Neural crest cell (in vitro differentiated cells): ENCODE data around the gene USP7. TPM values are rescaled to one million over a fixed set of nuclear protein-coding genes. Genes with fewer than 3 reads are reported as not detected.
A peak's percentile ranks its signal among the peaks of the same experiment; 100 is the strongest.

Experiments
- DNase-seq: peaks from one replicate; pipeline ENCODE4 v3.0.0; 2021; ENCODE audit warnings: low read depth, mixed read lengths, low spot score
- H3K27ac Mint-ChIP-seq: one replicate; pipeline ENCODE4 v1.8.0; 2021; ENCODE audit warnings: mild to moderate bottlenecking, mixed read lengths; ENCODE audit not compliant: unreplicated experiment
- H3K27me3 Mint-ChIP-seq: 2 replicates; pipeline ENCODE4 v1.8.0; 2021; ENCODE audit warnings: low read depth, mild to moderate bottlenecking, mixed read lengths
- H3K36me3 Mint-ChIP-seq: 2 replicates; pipeline ENCODE4 v1.8.0; 2021; ENCODE audit warnings: low read depth, mild to moderate bottlenecking, mixed read lengths
- H3K4me1 Mint-ChIP-seq: 2 replicates; pipeline ENCODE4 v1.8.0; 2021; ENCODE audit warnings: mixed read lengths
- H3K4me3 Mint-ChIP-seq: one replicate; pipeline ENCODE4 v1.8.0; 2021; ENCODE audit warnings: mild to moderate bottlenecking, mixed read lengths
- H3K9me3 Mint-ChIP-seq: 2 replicates; pipeline ENCODE4 v1.8.0; 2021; ENCODE audit warnings: mixed read lengths
- total RNA-seq: library from RNA; stranded (reverse); gene quantifications from 2 replicates; pipeline ENCODE4 v1.2.1, GENCODE V29; 2021
- TF ChIP-seq, protein P1 (sequence below): fragments of 200-600 bp; sonication (generic); conservative IDR thresholded peaks from 2 replicates; pipeline ENCODE4 v1.5.0; 2021; ENCODE audit warnings: antibody characterized with exemption, mild to moderate bottlenecking

The USP7 gene
- total RNA-seq, 1 donor from 2014 or later = 162 TPM

DNA sequence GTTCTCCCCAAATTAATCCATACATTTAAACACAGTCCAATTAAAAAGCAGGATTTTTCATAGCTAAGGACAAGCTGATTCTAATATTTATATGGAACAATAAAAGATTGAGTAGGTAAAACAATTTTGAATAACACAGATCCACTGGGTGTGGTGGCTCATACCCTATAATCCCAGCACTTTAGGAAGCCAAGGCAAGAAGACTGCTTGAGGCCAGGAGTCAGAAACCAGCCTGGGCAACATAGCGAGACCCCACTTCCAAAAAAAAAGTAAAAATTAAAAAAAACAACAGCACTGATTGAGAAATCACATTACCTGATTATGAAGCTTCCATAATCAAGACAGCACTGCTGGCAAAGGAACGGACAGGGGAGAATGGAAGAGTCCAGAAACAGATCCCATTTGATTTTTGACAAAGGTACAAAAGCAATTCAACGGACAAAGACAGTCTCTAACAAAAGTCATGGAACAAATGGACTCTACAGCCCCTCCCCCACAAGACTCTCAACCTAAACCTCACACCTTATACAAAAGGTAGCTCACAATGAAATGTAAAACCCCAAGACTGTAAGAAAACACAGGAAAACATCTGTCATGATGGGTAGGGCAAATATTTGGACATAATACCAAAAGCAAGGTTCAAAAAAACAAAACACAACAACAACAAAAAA is 17.9 kb downstream of the USP7 start:
- Mint-ChIP-seq H3K4me3 (no peak overlapping the region), H3K9me3 (no peaks in the 10 kb centered on the region), H3K36me3 (no peaks in the 10 kb centered on the region), H3K27ac (peak overlapping the region; percentile 17), H3K27me3 (no peaks in the 10 kb centered on the region), H3K4me1 (peaks cover 81% of the 10 kb centered on the region)
- DNase-seq = no peak
- TF ChIP-seq, protein P1, sequence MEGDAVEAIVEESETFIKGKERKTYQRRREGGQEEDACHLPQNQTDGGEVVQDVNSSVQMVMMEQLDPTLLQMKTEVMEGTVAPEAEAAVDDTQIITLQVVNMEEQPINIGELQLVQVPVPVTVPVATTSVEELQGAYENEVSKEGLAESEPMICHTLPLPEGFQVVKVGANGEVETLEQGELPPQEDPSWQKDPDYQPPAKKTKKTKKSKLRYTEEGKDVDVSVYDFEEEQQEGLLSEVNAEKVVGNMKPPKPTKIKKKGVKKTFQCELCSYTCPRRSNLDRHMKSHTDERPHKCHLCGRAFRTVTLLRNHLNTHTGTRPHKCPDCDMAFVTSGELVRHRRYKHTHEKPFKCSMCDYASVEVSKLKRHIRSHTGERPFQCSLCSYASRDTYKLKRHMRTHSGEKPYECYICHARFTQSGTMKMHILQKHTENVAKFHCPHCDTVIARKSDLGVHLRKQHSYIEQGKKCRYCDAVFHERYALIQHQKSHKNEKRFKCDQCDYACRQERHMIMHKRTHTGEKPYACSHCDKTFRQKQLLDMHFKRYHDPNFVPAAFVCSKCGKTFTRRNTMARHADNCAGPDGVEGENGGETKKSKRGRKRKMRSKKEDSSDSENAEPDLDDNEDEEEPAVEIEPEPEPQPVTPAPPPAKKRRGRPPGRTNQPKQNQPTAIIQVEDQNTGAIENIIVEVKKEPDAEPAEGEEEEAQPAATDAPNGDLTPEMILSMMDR = no peak

DNA sequence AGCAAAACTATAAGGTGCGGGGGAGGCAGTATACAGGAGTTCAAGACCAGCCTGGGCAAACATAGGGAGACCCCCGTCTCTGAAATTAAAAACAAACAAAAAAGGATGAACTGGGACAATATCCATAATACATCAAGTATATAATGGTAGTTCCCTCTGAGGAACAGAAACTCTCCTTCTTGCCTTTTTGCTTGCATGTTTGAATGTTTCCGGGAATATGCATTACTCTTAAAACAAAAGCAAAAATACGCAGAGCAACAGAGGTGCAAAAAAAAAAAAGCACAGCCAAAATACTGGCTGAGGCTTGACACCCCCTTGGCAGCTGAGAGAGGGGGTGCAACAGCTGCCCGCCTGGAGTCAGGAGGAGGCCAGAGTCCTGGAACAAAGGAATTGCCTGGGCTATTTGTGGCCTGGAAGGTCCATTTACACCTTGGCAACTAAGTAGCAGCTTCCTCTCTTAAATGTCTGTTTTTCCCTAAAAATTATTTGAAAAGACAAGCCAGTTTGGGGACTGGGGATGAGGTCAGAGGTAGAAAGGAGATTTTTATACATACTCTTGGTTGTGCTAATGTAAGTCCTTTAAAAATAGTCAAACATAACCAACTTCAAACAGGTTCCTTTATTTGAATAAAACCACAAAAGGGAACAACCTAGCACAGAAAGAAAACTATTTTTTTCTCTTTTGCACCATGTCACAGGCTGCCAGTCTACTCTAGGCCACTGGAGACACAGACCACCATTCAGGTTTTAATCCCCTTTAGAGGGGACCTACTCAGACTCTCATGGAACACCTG is 19.5 kb downstream of the USP7 start:
- Mint-ChIP-seq H3K36me3 (no peaks in the 10 kb centered on the region), H3K4me1 (peaks cover 78% of the 10 kb centered on the region), H3K27me3 (no peaks in the 10 kb centered on the region), H3K9me3 (no peaks in the 10 kb centered on the region), H3K27ac (peak overlapping the region; percentile 27), H3K4me3 (no peak overlapping the region)
- TF ChIP-seq, protein P1 = no peak
- no peak for DNase-seq

DNA sequence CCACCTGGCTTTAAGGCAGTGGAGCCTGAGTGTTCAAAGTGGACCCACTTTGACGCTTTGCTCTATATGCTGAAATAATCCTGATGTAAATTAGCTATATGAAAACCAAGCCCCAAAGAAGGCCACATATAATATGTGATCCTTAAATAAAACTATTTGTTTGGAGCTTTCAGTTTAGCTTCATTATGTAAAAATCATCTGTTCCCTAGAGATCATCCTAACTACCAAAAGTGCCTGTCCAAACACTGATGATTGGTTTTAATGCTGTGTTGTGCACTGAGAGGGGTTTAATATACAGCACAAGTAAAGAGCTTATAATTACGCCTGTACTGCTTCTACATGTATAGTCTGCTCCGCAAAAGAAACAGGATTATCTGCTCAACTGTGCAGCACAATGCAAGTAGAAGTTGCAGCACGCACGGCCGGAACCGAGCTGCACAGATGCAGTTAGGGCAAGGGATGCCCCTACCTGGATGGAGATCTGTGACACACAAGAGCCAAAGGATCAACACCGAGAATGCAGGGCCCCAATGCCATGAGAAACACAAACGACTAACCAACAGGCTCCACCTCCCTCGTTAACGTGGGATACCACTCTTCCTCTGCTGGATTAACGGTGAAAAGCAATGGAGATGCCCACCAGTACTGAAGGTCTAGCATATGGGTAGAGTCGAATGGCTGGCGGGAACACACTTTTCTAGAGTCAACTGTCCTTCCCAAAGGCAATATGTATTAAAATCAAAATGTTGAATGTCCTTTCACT is 20.5 kb downstream of the USP7 start:
- no peak overlapping the region for H3K4me3 Mint-ChIP-seq
- H3K4me1 Mint-ChIP-seq = peaks cover 75% of the 10 kb centered on the region

DNA sequence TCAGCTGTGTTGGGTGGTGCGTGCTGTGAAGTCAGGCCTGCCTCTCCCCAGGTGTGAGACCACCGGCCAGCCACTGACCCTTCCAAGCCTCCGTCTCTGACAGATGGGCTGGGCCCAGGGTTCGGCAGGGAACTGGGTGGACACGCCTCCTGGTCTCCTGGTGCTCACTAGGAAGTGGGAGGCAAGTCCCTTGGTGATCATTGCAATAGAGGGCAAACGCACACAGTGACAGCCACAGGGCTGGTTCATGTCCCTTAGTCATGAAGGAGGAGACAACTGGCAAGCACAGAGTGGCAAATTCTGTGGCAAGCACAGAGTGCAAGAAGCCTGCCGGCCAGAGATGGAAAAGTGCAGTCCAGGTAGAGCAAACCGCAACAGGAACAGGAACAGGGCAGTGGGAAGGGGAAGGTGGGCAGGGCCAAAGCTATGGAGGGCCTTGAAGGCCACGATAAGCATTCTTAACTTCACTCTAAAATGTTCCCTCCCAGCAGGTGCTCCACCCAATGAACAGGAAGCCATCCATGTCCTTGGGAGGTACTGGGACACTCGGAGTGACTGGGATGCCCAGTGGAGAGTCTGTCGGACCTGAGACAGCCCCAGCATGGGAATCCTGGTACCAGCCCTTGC is 21.9 kb downstream of the USP7 start:
- DNase-seq = no peak
- peaks cover 72% of the 10 kb centered on the region for H3K4me1 Mint-ChIP-seq
- H3K4me3 Mint-ChIP-seq = no peak overlapping the region
- no peak overlapping the region for H3K27ac Mint-ChIP-seq
- H3K27me3 Mint-ChIP-seq = no peaks in the 10 kb centered on the region
- no peaks in the 10 kb centered on the region for H3K36me3 Mint-ChIP-seq
- TF ChIP-seq, protein P1 = no peak
- H3K9me3 Mint-ChIP-seq = no peaks in the 10 kb centered on the region

More for the DNA sequence above, 20.5 kb downstream of the USP7 start:
- Mint-ChIP-seq H3K27me3 (no peaks in the 10 kb centered on the region), H3K27ac (no peak overlapping the region), H3K9me3 (no peaks in the 10 kb centered on the region), H3K36me3 (no peaks in the 10 kb centered on the region)
- TF ChIP-seq, protein P1 = no peak
- no peak for DNase-seq

DNA sequence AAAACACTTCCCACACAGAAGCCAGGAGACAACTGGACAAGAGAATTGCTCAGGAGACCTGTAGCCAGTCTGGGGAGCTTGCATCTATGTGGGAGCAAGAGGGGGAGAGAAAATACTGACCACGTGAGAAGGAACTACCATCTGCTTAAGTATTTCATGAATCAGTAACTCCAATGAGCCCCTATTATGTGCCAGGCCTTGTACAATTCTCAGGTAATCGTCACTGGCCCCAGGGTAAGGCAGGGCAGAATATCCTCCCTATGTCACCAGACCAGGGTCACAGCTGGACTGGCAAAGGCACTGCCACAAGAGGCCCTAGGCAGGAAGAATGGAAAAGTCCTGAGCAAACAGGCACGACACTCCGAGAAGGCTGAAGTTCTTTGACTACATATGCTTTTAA is 25.9 kb downstream of the USP7 start:
- TF ChIP-seq, protein P1 = no peak
- Mint-ChIP-seq H3K36me3 (no peaks in the 10 kb centered on the region), H3K4me1 (peaks cover 57% of the 10 kb centered on the region), H3K4me3 (no peak overlapping the region), H3K27me3 (no peaks in the 10 kb centered on the region), H3K9me3 (no peaks in the 10 kb centered on the region), H3K27ac (peak overlapping the region; percentile 87)
- no peak for DNase-seq
